ENCODE measurements around the gene LRRC1.

DNA sequence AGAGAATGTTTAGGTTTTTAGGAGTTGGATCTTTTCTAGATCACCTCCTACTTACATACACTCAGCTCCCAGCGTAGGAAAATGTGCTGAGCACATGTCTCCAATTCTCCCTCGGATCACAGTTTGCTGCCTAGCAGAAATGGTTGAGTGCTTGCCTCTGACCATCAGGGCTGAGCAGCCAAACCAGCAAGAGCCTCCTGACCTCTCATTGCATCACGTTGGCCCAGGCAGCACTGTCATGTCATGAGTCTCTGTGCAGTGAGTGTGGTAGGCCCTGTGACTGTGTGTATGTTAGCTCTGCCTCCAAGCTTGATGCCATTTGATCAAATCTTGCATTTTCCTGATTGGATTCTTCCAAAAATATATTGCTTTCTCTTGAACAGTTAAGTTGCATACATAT lies 112.0 kb downstream of the LRRC1 start:
- TF ChIP-seq, protein P1, sequence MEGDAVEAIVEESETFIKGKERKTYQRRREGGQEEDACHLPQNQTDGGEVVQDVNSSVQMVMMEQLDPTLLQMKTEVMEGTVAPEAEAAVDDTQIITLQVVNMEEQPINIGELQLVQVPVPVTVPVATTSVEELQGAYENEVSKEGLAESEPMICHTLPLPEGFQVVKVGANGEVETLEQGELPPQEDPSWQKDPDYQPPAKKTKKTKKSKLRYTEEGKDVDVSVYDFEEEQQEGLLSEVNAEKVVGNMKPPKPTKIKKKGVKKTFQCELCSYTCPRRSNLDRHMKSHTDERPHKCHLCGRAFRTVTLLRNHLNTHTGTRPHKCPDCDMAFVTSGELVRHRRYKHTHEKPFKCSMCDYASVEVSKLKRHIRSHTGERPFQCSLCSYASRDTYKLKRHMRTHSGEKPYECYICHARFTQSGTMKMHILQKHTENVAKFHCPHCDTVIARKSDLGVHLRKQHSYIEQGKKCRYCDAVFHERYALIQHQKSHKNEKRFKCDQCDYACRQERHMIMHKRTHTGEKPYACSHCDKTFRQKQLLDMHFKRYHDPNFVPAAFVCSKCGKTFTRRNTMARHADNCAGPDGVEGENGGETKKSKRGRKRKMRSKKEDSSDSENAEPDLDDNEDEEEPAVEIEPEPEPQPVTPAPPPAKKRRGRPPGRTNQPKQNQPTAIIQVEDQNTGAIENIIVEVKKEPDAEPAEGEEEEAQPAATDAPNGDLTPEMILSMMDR (IDR thresholded peaks at IDR 0.05), result no peak
- TF ChIP-seq POLR2A (IDR thresholded peaks at IDR 0.05; ENCODE audit: low read depth), result no peak

Measured in esophagus muscularis mucosa (tissue), 3 donors.